H1 (cell line): ENCODE results near the gene ZBED4. TPM values are rescaled to one million over a fixed set of nuclear protein-coding genes. Genes with fewer than 3 reads are reported as not detected.

Source experiments
- CREB1 ChIP-seq: IDR thresholded peaks from 2 replicates; pipeline ENCODE4 v1.6.1; 2012; ENCODE audit warnings: inconsistent platforms
- GTF2F1 ChIP-seq: IDR thresholded peaks from 2 replicates; pipeline ENCODE4 v1.6.1; 2012; ENCODE audit warnings: low read depth, low read length, improper control_type of control experiment, borderline replicate concordance
- NRF1 ChIP-seq: IDR thresholded peaks from 2 replicates; pipeline ENCODE4 v1.6.1; 2011; ENCODE audit warnings: mild to moderate bottlenecking, low read depth, low read length, improper control_type of control experiment
- PHF8 ChIP-seq: fragments of 200-600 bp; sonication (generic); conservative IDR thresholded peaks from 2 replicates; pipeline ENCODE4 v1.7.1; 2012; ENCODE audit warnings: low read depth, mild to moderate bottlenecking, inconsistent platforms, low read length, moderate library complexity
- RBBP5 ChIP-seq: IDR thresholded peaks from 2 replicates; pipeline ENCODE4 v1.7.1; 2012; ENCODE audit warnings: low read depth, mild to moderate bottlenecking, inconsistent platforms, low read length, moderate library complexity, borderline replicate concordance
- SUZ12 ChIP-seq: fragments of 200-600 bp; sonication (generic); IDR thresholded peaks from 2 replicates; pipeline ENCODE4 v1.6.1; 2012; ENCODE audit warnings: mild to moderate bottlenecking, inconsistent platforms, low read length, moderate library complexity, mixed read lengths
- TBP ChIP-seq: IDR thresholded peaks from 2 replicates; pipeline ENCODE4 v1.6.1; 2011; ENCODE audit warnings: low read depth, low read length, improper control_type of control experiment
- polyA plus RNA-seq, 7 experiments: library from polyadenylated mRNA; depleted of rRNA in 3 of 7; stranded (reverse) in 5 of 7; unstranded in 2 of 7; fragments of >200 nt in 5 of 7; fragments of 200-250 nt in 2 of 7; gene quantifications; 1 replicate in 5 of 7; 2 replicates in 1 of 7; 4 replicates in 1 of 7; pipeline versions ENCODE4 v1.2.1 to v1.2.3, GENCODE V29; 2011 to 2013; ENCODE audit warnings: missing spikeins in 2 of 7, mixed read lengths in 2 of 7
- total RNA-seq: library from RNA; stranded (reverse); fragmentation: NEBNext Ultra II Directional; extraction: Animal tissue kit (Norgen Biotek cat#: 25700); gene quantifications from 2 replicates; pipeline ENCODE4 v1.2.1, GENCODE V29; 2021

ZBED4 gene
- total and polyA plus RNA-seq, 2 of the 8 experiments (the other 6 are each of a cell fraction or from before 2014, with no cell fraction given): 11.0 to 28.3 TPM

- TF ChIP-seq TBP (no peak), SUZ12 (0 out of 2 replicates have a peak, but pooled peaks have one; percentile 43), PHF8 (peak; percentile 38; the same call in 1 of the 2 replicates), NRF1 (peak; percentile 72), CREB1 (0 out of 2 replicates have a peak, but pooled peaks have one; percentile 15), GTF2F1 (no peak), RBBP5 (peak; percentile 54; the same call in 1 of the 2 replicates)
Observed at GRCh38 chr22:49852898-49853894, at the start of gene ZBED4 (continued).
